ENCODE measurements around the gene MST1.

DNA sequence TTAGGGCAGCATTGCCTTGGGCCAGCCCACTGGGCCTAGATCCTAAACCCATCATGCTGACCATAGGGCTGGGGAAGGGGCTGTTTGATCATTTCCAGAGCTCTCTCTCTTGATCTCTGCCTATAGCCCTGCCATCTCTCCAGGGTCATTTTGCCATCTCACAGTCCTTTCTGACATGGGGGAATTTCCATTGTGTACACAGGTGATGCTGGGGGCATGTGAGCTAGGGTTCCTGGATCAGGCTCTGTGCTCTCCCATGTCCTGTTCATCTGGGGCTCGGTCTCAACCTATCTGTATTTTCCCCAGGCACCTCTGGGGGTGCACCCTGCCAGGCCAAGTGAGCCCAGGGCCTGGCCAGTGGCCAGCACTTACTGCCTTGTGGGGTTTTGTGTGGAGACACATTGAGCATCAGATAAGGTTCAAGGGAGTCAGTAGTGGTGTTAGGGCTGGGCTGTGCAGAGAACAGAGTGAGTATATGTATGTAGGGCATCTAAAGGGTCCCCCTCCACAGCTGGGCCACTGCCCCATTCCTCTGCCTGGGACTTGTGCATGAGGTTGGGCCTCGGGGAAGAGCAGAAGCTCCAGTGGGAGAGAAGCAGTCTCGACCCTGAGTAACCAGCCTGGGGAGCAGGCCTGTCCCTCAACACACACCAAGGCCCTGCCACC is 40.8 kb downstream of the MST1 start:
- TF ChIP-seq, protein P1, sequence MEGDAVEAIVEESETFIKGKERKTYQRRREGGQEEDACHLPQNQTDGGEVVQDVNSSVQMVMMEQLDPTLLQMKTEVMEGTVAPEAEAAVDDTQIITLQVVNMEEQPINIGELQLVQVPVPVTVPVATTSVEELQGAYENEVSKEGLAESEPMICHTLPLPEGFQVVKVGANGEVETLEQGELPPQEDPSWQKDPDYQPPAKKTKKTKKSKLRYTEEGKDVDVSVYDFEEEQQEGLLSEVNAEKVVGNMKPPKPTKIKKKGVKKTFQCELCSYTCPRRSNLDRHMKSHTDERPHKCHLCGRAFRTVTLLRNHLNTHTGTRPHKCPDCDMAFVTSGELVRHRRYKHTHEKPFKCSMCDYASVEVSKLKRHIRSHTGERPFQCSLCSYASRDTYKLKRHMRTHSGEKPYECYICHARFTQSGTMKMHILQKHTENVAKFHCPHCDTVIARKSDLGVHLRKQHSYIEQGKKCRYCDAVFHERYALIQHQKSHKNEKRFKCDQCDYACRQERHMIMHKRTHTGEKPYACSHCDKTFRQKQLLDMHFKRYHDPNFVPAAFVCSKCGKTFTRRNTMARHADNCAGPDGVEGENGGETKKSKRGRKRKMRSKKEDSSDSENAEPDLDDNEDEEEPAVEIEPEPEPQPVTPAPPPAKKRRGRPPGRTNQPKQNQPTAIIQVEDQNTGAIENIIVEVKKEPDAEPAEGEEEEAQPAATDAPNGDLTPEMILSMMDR (IDR thresholded peaks at IDR 0.05): no peak
- no peak for TF ChIP-seq ATF2 (CRISPR knock-in tag; IDR thresholded peaks at IDR 0.05; ENCODE audit: borderline replicate concordance, low read depth)

Data from WTC11 (cell line).